PC-9 (cell line): Measurements from ENCODE around the gene LRRK1. TPM values are rescaled to one million over a fixed set of nuclear protein-coding genes. Genes with fewer than 3 reads are reported as not detected.

Source experiments
- BruUV-seq: library from RNA; stranded (reverse); fragments of 400-500 nt; replicated peaks from 2 replicates; lab custom pipeline; 2021; lab: Mats Ljungman, UMichigan
- CTCF ChIA-PET: fragments of 300-600 bp; sonication (Branson Sonifier 250); formaldehyde crosslinking; loops from one replicate; lab custom pipeline; 2022; ENCODE audit warnings: antibody characterized with exemption; lab: Charles Lee
- POLR2A ChIA-PET: fragments of 300-600 bp; sonication (Branson Sonifier 250); formaldehyde crosslinking; loops from one replicate; lab custom pipeline; 2022; ENCODE audit warnings: antibody characterized with exemption; ENCODE audit not compliant: unreplicated experiment; lab: Charles Lee
- DNase-seq, 2 experiments: peaks; one replicate each; pipeline versions ENCODE4 v3.0.0 to v3.0.0-alpha.2; 2015 to 2022; ENCODE audit warnings: mixed read lengths in 1 of 2
- H2AFZ ChIP-seq: fragments of 200-600 bp; sonication (generic); 2 replicates; pipeline ENCODE4 v1.8.1; 2017; ENCODE audit warnings: antibody characterized with exemption
- H3F3A ChIP-seq: fragments of 200-600 bp; sonication (generic); 2 replicates; pipeline ENCODE4 v1.8.1; 2017; ENCODE audit warnings: antibody characterized with exemption, mild to moderate bottlenecking, low read depth; ENCODE audit not compliant: insufficient read depth
- H3K27ac ChIP-seq: fragments of 200-600 bp; sonication (generic); 2 replicates; pipeline ENCODE4 v1.6.1; 2016; ENCODE audit warnings: mixed run types
- H3K27me3 ChIP-seq: fragments of 200-600 bp; sonication (generic); 2 replicates; pipeline ENCODE4 v1.6.1; 2016; ENCODE audit warnings: low read depth, mixed run types; ENCODE audit not compliant: insufficient read depth
- H3K36me3 ChIP-seq: fragments of 200-600 bp; sonication (generic); 2 replicates; pipeline ENCODE4 v1.6.1; 2016; ENCODE audit warnings: low read depth, mixed run types
- H3K4me1 ChIP-seq: fragments of 200-600 bp; sonication (generic); replicated peaks from 2 replicates; pipeline ENCODE4 v1.6.1; 2016; ENCODE audit warnings: mixed run types; ENCODE audit not compliant: insufficient read depth
- H3K4me2 ChIP-seq: fragments of 200-600 bp; sonication (generic); 2 replicates; pipeline ENCODE4 v1.6.1; 2017; ENCODE audit warnings: mixed run types
- H3K4me3 ChIP-seq: fragments of 200-600 bp; sonication (generic); 2 replicates; pipeline ENCODE4 v1.6.1; 2016; ENCODE audit warnings: mixed run types
- H3K79me2 ChIP-seq: fragments of 200-600 bp; sonication (generic); 2 replicates; pipeline ENCODE4 v1.6.1; 2017; ENCODE audit warnings: low read depth, mixed run types
- H3K9me2 ChIP-seq: fragments of 200-600 bp; sonication (generic); 2 replicates; pipeline ENCODE4 v1.8.1; 2017; ENCODE audit warnings: mild to moderate bottlenecking; ENCODE audit not compliant: insufficient read depth
- H3K9me3 ChIP-seq: fragments of 200-600 bp; sonication (generic); 2 replicates; pipeline ENCODE4 v1.8.1; 2016; ENCODE audit warnings: low read depth; ENCODE audit not compliant: insufficient read depth
- H4K20me1 ChIP-seq: fragments of 200-600 bp; sonication (generic); 2 replicates; pipeline ENCODE4 v1.8.1; 2017; ENCODE audit not compliant: insufficient read depth
- EZH2 ChIP-seq: fragments of 200-600 bp; sonication (generic); IDR thresholded peaks from 2 replicates; pipeline ENCODE4 v1.8.0; 2017; ENCODE audit warnings: antibody characterized with exemption, low read depth
- intact Hi-C: fragments of 100-400 bp; cut with micrococcal nuclease; formaldehyde crosslinking; loops from one replicate; pipeline ENCODE4 v1.10.0; 2022; ENCODE audit not compliant: unreplicated experiment
- total RNA-seq: library from RNA; stranded (reverse); gene quantifications from 2 replicates; pipeline ENCODE4 v1.2.3, GENCODE V29; 2021
- TF ChIP-seq, protein P1 (sequence below): fragments of 200-600 bp; sonication (generic); conservative IDR thresholded peaks from 2 replicates; pipeline ENCODE4 v1.6.1; 2017; ENCODE audit warnings: mixed run types, antibody characterized with exemption, mild to moderate bottlenecking, moderate library complexity

Gene LRRK1
- total RNA-seq, 1 experiment from 2014 or later: 15.7 TPM

DNA sequence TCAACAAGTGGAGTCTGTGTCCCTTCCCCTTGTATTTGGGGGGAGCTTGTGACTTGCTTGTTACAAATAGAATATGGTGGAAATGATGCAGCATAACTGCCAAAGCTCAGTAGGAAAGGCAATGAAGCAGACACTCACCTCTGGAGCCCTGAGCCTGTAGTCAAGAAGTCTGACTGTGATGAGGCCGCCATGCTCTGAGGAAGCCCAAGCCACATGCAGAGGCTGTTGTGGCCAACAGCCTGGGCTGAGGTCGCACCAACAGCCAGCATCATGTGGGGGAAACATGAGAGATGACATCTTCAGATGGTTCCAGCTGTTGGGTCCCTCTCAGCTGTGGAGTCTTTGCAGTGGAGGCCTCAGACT lies 171.3 kb downstream of the LRRK1 start:
- ChIA-PET POLR2A (no interaction called here), CTCF (interaction anchor here (0.6 kb wide), 1 partner anchor 577 kb away, joined by 3 read pairs; no protein-coding TSS in a partner anchor)

GRCh38 chr15:101091080-101092017 lies 172.2 kb downstream of the LRRK1 start:
- H3K9me2 ChIP-seq: no peaks in the 10 kb centered on the region
- H3K4me3 ChIP-seq: no peak overlapping the region
- ChIA-PET POLR2A (no interaction called here), CTCF (interaction anchor here (0.6 kb wide), 1 partner anchor 576 kb away, joined by 3 read pairs; no protein-coding TSS in a partner anchor)
- H3K27ac ChIP-seq: no peak overlapping the region
- H3K9me3 ChIP-seq: no peaks in the 10 kb centered on the region
- H3F3A ChIP-seq: no peaks in the 10 kb centered on the region
- H3K4me1 ChIP-seq: no peaks in the 10 kb centered on the region
- no TSS peak for BruUV-seq
- H3K36me3 ChIP-seq: no peaks in the 10 kb centered on the region
- no peaks in the 10 kb centered on the region for H4K20me1 ChIP-seq
- intact Hi-C loops: no loop called here
- TF ChIP-seq EZH2: no peak
- TF ChIP-seq, protein P1, sequence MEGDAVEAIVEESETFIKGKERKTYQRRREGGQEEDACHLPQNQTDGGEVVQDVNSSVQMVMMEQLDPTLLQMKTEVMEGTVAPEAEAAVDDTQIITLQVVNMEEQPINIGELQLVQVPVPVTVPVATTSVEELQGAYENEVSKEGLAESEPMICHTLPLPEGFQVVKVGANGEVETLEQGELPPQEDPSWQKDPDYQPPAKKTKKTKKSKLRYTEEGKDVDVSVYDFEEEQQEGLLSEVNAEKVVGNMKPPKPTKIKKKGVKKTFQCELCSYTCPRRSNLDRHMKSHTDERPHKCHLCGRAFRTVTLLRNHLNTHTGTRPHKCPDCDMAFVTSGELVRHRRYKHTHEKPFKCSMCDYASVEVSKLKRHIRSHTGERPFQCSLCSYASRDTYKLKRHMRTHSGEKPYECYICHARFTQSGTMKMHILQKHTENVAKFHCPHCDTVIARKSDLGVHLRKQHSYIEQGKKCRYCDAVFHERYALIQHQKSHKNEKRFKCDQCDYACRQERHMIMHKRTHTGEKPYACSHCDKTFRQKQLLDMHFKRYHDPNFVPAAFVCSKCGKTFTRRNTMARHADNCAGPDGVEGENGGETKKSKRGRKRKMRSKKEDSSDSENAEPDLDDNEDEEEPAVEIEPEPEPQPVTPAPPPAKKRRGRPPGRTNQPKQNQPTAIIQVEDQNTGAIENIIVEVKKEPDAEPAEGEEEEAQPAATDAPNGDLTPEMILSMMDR: no peak
- no peak for DNase-seq
- no peaks in the 10 kb centered on the region for H3K79me2 ChIP-seq
- H3K27me3 ChIP-seq: peaks cover 7% of the 10 kb centered on the region; the same call in 1 of the 2 replicates
- no peak overlapping the region for H2AFZ ChIP-seq
- no peak overlapping the region for H3K4me2 ChIP-seq

More for the DNA sequence above, 171.3 kb downstream of the LRRK1 start:
- Histone ChIP-seq H3K27me3 (peaks cover 6% of the 10 kb centered on the region; the same call in 1 of the 2 replicates), H3K4me2 (no peak overlapping the region), H3K9me3 (no peaks in the 10 kb centered on the region), H3F3A (no peaks in the 10 kb centered on the region), H3K4me1 (no peaks in the 10 kb centered on the region), H4K20me1 (no peaks in the 10 kb centered on the region), H3K36me3 (no peaks in the 10 kb centered on the region), H3K4me3 (no peak overlapping the region), H3K27ac (no peak overlapping the region), H2AFZ (no peak overlapping the region), H3K79me2 (no peaks in the 10 kb centered on the region), H3K9me2 (no peaks in the 10 kb centered on the region)
- BruUV-seq: no TSS peak
- TF ChIP-seq, protein P1: no peak
- no peak for TF ChIP-seq EZH2
- no peak for DNase-seq
- intact Hi-C loops: no loop called here

GRCh38 chr15:101092156-101092866 lies 173.2 kb downstream of the LRRK1 start:
- Histone ChIP-seq H3K9me2 (no peaks in the 10 kb centered on the region), H3K4me2 (no peak overlapping the region), H3K27me3 (peaks cover 13% of the 10 kb centered on the region; the same call in 1 of the 2 replicates), H3K4me1 (no peaks in the 10 kb centered on the region), H3K27ac (no peak overlapping the region), H4K20me1 (no peaks in the 10 kb centered on the region), H3F3A (no peaks in the 10 kb centered on the region), H3K4me3 (no peak overlapping the region), H2AFZ (no peak overlapping the region), H3K9me3 (no peaks in the 10 kb centered on the region), H3K79me2 (no peaks in the 10 kb centered on the region), H3K36me3 (no peaks in the 10 kb centered on the region)
- TF ChIP-seq, protein P1: no peak
- no peak for TF ChIP-seq EZH2
- BruUV-seq: no TSS peak
- ChIA-PET CTCF (no interaction called here), POLR2A (no interaction called here)
- DNase-seq: no peak
- intact Hi-C loops: no loop called here
